ENCODE data around the gene HOXC9. TPM values are rescaled to one million over a fixed set of nuclear protein-coding genes. Genes with fewer than 3 reads are reported as not detected.

Gene HOXC9
- total RNA-seq, 1 donor from 2014 or later, result not detected

DNA sequence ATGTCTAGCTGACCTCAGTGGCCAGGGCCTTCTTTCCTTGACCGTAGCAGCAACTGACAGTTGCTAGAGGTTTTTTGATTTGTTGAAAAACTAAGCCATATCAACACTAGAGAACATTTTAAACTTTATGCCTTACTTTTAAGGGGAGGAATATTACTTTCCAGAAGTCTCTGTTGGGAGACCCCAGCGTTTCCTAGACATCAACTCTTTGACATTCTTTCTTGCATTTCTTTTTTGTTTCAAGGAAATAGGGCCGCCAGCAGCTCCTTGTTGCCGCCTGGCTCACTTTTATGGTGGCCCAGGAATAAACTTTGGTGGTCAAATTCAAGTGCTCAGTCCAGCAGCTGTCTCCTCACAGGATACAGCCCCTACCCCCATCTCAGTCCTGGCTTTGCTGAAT is 29.5 kb upstream of the HOXC9 start:
- DNase-seq, result no peak
- no peak overlapping the region for H3K4me3 ChIP-seq
- H3K36me3 ChIP-seq, result no peaks in the 10 kb centered on the region
- no peak overlapping the region for H3K27ac ChIP-seq (replicated peaks)
- TF ChIP-seq, protein P1, sequence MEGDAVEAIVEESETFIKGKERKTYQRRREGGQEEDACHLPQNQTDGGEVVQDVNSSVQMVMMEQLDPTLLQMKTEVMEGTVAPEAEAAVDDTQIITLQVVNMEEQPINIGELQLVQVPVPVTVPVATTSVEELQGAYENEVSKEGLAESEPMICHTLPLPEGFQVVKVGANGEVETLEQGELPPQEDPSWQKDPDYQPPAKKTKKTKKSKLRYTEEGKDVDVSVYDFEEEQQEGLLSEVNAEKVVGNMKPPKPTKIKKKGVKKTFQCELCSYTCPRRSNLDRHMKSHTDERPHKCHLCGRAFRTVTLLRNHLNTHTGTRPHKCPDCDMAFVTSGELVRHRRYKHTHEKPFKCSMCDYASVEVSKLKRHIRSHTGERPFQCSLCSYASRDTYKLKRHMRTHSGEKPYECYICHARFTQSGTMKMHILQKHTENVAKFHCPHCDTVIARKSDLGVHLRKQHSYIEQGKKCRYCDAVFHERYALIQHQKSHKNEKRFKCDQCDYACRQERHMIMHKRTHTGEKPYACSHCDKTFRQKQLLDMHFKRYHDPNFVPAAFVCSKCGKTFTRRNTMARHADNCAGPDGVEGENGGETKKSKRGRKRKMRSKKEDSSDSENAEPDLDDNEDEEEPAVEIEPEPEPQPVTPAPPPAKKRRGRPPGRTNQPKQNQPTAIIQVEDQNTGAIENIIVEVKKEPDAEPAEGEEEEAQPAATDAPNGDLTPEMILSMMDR (IDR thresholded peaks at IDR 0.05; ENCODE audit: borderline replicate concordance), result no peak
- intact Hi-C loops (cut with micrococcal nuclease), result no loop called here
- H3K9me3 ChIP-seq (replicated peaks), result no peaks in the 10 kb centered on the region
- H3K4me1 ChIP-seq, result peaks cover 37% of the 10 kb centered on the region
- H3K27me3 ChIP-seq (ENCODE audit: low read depth), result peaks cover 100% of the 10 kb centered on the region

DNA sequence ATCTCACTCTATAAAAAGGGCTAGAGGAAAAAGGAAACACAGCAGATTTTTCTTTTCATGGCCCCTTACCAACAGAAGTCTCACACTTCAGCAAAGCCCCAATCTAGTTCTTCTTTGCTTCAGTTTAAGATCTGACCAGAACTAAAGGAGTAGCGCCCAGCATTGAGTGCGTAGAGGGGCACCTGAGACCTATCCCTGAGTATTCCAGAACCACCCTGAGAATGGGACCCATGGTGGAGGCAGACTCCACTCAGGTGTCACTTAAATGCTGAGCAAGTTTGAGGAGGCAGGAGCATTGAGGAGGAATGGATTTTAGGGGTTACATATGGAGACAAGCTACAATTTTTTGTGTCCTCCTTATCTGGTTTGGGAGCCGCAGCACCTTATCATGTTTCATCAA is 28.8 kb upstream of the HOXC9 start:
- H3K4me1 ChIP-seq, result peaks cover 35% of the 10 kb centered on the region
- peaks cover 100% of the 10 kb centered on the region for H3K27me3 ChIP-seq (ENCODE audit: low read depth)
- intact Hi-C loops (cut with micrococcal nuclease), result no loop called here
- no peak overlapping the region for H3K4me3 ChIP-seq
- DNase-seq, result no peak
- H3K9me3 ChIP-seq (replicated peaks), result no peaks in the 10 kb centered on the region
- TF ChIP-seq, protein P1 (IDR thresholded peaks at IDR 0.05; ENCODE audit: borderline replicate concordance), result no peak
- no peak overlapping the region for H3K27ac ChIP-seq (replicated peaks)
- H3K36me3 ChIP-seq, result no peaks in the 10 kb centered on the region

DNA sequence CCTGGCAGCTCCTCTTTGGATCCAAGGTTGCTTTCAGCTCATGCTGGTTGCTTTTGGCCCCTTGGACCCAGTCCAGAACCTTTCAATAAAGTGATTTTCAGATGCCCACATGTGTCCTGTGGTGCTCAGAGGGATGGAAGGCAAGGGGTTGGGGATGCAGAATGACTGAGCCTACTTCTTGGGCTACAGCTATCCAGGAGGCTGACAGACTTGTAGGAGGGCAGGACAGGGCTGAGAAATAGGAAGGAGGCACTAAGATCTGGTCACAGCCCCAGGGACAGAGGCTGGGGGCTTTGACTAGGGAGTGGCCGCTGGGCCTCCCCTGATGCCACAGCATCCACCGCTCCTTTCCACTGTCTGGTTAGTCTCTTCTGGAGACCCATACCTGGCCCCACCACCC is 28.3 kb upstream of the HOXC9 start:
- no peak overlapping the region for H3K4me3 ChIP-seq
- no peaks in the 10 kb centered on the region for H3K9me3 ChIP-seq (replicated peaks)
- H3K4me1 ChIP-seq, result peaks cover 29% of the 10 kb centered on the region
- peaks cover 100% of the 10 kb centered on the region for H3K27me3 ChIP-seq (ENCODE audit: low read depth)
- DNase-seq, result no peak
- H3K27ac ChIP-seq (replicated peaks), result no peak overlapping the region
- intact Hi-C loops (cut with micrococcal nuclease), result no loop called here
- no peaks in the 10 kb centered on the region for H3K36me3 ChIP-seq
- TF ChIP-seq, protein P1 (IDR thresholded peaks at IDR 0.05; ENCODE audit: borderline replicate concordance), result no peak

DNA sequence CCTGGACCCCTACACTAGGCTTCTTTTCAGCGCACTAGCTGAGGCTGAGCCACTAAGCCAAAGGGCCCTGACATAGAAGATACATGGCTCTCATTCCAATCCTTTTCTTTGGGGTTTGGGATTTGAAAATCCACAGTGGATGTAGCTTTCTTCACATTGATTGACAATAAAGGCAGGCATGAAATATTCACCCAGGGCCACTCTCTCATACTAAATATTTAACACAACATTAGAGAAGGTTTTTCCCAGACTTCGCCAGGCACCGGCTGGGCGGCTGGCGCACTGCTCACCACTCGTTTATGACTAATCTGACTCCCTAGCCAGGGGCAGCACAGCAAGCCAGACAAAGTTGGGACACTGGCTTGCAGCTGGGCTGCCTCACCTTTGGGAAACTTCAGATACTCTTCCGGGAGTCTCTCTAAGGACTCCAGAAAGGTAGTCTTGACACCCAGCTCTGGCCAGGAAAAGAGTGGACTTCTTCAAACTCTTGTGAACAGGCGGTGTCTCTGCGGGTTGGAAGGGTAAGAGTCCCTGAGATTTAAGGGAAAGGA is 27.7 kb upstream of the HOXC9 start:
- H3K4me3 ChIP-seq, result no peak overlapping the region
- TF ChIP-seq, protein P1 (IDR thresholded peaks at IDR 0.05; ENCODE audit: borderline replicate concordance), result no peak
- peaks cover 100% of the 10 kb centered on the region for H3K27me3 ChIP-seq (ENCODE audit: low read depth)
- H3K36me3 ChIP-seq, result no peaks in the 10 kb centered on the region
- intact Hi-C loops (cut with micrococcal nuclease), result no loop called here
- peaks cover 27% of the 10 kb centered on the region for H3K4me1 ChIP-seq
- H3K27ac ChIP-seq (replicated peaks), result no peak overlapping the region
- no peak for DNase-seq
- H3K9me3 ChIP-seq (replicated peaks), result no peaks in the 10 kb centered on the region

DNA sequence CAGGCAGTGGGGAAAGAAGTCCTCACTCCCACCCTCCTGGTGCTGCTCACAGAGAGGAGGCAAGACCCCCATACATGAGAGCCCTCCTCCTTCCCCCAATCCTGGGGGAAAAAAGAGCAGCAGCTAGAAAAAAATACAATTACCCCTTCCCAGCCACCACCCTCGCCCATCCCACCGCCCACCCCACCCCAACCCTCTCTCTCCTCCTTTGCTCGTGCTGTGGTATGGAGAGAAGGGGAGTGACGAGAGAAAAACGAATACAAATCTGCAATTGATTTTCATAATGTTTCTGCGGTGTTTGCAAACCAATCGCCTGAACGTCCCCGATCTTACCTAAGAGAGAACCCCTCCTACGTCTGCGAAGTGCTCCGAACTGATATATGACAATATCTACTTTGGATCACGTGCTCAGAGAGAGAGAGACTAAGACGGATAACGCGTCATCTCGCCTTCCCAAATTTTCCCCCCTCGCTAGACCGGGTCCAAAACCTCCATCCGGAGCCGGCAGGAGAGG is 27.2 kb upstream of the HOXC9 start, which contains the start of gene HOXC11:
Gene HOXC11, plus strand, starts transcription at position 405 of the 514 bp plus-strand sequence. CDS start 116 bp downstream, outside the sequence.
- TF ChIP-seq, protein P1 (IDR thresholded peaks at IDR 0.05; ENCODE audit: borderline replicate concordance), result no peak
- Histone ChIP-seq H3K27ac (replicated peaks) (no peak within 1 kb of the TSS), H3K27me3 (ENCODE audit: low read depth) (peaks cover 100% of the 10 kb centered on the region), H3K9me3 (replicated peaks) (no peaks in the 10 kb centered on the region), H3K36me3 (no peaks in the 10 kb centered on the region), H3K4me3 (peak within 1 kb of the TSS; percentile 48), H3K4me1 (peaks cover 27% of the 10 kb centered on the region)
- intact Hi-C loops (cut with micrococcal nuclease), result no loop called here
- no peak for DNase-seq
